Upper lobe of left lung (tissue), 4 donors: ENCODE results near the gene FBXL7.

ENCODE experiments used
- CTCF ChIP-seq, 6 experiments: fragments of 450-650 bp in 4 of 6; fragments of 200-600 bp in 2 of 6; sonication (generic) in 2 of 6; IDR thresholded peaks; one replicate each; pipeline ENCODE4 v1.5.1; 2016 to 2019; ENCODE audit warnings: antibody characterized with exemption in 6 of 6
- POLR2A ChIP-seq, 4 donors: fragments of 450-650 bp; IDR thresholded peaks; one replicate each; pipeline ENCODE4 v1.5.1; 2016 to 2017; ENCODE audit warnings: antibody characterized with exemption in 4 of 4, mild to moderate bottlenecking in 2 of 4

GRCh38 chr5:15968993-15969392, 469.0 kb downstream of the FBXL7 start:
- no peak for TF ChIP-seq CTCF (IDR thresholded peaks at IDR 0.05)
- no peak for TF ChIP-seq POLR2A (IDR thresholded peaks at IDR 0.05)
